Glomerular visceral epithelial cell (primary cell): ENCODE measurements around the gene NCK2.
"Not testable (repeated sequence)": the region's sequence is repeated elsewhere in the genome, so short reads cannot be mapped to it uniquely, and the experiment has no call there.

Source experiments
- DNase-seq: peaks from one replicate; pipeline ENCODE4 v3.0.0-alpha.2; 2016; ENCODE audit errors: extremely low spot score

Gene NCK2

DNA sequence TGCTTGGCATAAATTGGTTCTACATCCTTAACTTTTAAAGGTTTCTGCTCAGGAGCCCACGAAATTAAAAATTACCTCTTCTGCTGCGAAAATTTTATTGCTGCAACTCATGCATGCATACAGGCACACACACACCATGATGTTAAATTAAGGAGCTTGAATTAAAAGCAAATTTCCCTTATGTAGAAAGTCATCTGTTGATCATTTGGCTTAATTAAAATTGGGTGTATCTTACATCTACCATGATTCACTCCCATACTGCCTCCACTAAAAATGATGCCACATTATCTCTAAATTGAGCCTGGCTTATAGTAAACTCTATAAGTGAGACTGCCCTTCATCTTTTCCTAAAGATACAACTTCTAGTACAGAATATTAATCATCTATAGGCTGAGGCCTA lies 145.4 kb downstream of the NCK2 start:
- DNase-seq = no peak

GRCh38 chr2:105890856-105891255 lies 146.1 kb downstream of the NCK2 start:
- no peak for DNase-seq

GRCh38 chr2:105893011-105893995 lies 148.6 kb downstream of the NCK2 start:
- no peak for DNase-seq

DNA sequence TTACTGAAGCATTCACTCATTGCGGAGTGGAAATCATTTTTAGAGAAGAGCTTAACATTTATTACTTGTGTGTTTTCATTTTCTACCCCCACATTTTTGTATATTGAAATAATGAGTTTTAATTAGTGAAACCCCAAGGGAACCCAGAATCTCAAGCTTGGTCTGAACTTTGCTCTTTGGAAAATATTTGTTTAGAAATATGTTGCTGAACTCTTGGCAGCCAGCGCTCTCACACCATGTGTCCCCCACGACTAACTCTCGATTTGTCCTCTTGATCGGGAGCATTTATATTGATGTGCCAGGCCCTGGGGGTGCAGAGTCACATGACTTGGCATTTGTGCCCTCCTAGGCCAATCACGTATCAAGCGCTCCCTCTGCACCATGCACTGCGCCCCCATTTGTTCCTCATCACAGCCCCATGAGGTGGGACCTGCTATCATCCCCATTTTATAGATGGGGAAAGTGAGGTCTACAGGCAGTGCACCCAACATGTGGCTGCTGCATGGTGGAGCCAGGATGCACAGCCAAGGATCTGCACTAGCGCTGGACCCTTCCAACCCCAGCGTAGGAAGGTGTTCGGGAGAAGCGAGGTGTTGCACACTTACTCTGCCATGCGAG lies 149.7 kb downstream of the NCK2 start:
- no peak for DNase-seq

GRCh38 chr2:105895990-105896764 lies 151.5 kb downstream of the NCK2 start:
- no peak for DNase-seq

- no peak for DNase-seq
These were observed 152.1 kb downstream of the NCK2 start for GRCh38 chr2:105896765-105897163.

DNA sequence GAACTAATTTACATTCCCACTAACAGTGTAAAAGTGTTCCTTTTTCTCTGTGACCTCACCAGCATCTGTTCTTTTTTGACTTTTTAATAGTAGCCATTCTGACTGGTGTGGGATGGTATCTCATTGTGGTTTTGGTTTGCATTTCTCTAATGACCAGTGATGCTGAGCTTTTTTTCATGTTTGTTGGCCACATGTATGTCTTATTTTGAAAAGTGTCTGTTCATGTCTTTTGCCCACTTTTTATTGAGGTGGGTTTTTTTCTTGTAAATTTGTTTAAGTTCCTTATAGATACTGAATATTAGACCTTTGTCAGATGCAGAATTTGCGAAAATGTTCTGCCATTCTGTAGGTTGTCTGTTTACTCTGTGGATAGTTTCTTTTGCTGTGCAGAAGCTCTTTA lies 153.0 kb downstream of the NCK2 start:
- DNase-seq = not testable (repeated sequence)

- DNase-seq = no peak
These were observed 158.5 kb downstream of the NCK2 start for GRCh38 chr2:105903051-105903674.

GRCh38 chr2:105904938-105905337 lies 160.2 kb downstream of the NCK2 start:
- DNase-seq = no peak

DNA sequence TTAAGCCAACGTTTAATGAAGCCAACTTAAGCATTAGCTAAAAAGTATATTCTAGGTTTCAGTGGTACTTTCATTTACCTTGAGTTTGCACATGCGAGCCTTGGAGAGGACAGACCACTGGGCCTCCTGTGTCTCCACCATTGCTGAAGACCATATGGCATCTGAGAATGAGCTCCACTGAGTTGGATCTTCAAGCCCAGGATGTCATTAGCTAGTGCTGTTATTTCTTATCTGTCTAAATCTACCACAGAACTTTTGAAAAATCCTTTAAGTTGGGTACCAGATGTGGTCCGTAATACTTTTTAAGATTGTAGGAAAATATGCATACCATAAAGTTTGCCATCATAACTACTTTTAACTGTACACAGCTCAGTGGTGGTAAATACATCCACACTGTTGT lies 161.8 kb downstream of the NCK2 start:
- no peak for DNase-seq

GRCh38 chr2:105907184-105907583 lies 162.5 kb downstream of the NCK2 start:
- DNase-seq = no peak

DNA sequence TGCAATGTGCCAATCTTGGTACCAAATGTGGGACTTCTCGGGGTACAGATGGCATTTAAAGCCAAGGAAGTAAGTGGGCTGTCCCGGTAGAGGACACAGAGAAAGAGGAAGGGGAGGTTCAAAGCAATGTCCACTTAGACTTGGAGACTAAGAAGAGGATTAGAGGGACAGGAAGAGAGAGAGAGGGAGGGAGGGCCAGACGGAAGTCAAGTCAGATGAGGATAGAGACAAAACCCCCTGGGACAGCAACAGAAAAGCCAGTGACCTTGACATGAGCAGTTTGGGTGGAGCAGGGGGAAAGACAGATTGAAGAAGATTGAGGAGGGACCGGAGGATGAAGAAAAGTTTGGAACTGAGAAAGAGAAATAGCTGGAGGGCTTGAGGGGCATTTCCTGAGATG lies 164.5 kb downstream of the NCK2 start:
- no peak for DNase-seq

- no peak for DNase-seq
These were observed 166.0 kb downstream of the NCK2 start for GRCh38 chr2:105910497-105911238.

DNA sequence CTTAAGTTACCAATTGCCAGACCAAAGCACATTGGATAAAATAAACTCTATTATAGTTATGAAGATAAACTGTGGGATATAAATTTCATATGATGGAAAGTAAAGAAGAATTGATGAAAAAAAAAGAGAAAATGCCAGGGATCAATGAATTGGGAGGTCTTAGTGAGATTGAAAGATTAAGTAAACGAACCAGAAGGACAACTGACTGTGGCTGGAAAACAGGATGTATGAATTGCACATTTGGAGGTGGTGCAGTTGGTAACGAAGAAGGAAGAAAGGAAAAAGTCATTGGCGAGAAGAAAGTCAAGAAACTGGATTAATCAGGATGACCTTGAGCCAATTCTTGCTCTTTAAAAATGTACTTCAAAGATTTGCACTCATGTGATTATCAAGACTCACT lies 166.7 kb downstream of the NCK2 start:
- DNase-seq = no peak

- DNase-seq = no peak
These were observed 167.4 kb downstream of the NCK2 start for GRCh38 chr2:105912081-105912480.

DNA sequence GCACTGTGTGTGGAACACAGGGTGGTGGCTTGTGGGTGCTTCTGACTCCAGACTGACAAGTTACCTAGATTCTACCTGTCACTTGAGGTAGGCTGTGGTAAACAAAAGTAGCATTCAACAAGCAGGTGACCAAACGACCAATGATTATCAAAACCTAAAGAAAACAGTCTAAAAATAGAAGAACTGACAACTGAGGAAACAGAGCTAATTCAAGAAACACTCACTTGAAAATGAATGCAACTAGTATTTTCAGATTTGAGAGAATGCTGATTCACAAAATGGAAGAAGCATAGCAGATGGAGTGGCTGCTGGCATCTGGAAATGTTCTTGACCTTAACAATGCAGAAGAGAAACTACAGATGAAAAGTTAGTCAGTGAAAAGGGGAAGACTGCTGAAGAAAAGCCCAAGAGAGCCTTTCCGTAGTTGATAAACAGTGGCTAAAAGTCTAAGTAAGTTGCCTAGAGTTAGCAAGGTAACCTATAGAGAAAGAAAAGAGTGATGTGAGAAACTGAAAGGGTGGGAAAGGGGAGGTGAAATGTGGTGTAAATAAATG lies 170.4 kb downstream of the NCK2 start:
- no peak for DNase-seq

GRCh38 chr2:105917226-105917625 lies 172.5 kb downstream of the NCK2 start:
- DNase-seq = no peak

GRCh38 chr2:105917688-105918087 lies 173.0 kb downstream of the NCK2 start:
- DNase-seq = no peak

- no peak for DNase-seq
These were observed 174.6 kb downstream of the NCK2 start for GRCh38 chr2:105919191-105919811.

DNA sequence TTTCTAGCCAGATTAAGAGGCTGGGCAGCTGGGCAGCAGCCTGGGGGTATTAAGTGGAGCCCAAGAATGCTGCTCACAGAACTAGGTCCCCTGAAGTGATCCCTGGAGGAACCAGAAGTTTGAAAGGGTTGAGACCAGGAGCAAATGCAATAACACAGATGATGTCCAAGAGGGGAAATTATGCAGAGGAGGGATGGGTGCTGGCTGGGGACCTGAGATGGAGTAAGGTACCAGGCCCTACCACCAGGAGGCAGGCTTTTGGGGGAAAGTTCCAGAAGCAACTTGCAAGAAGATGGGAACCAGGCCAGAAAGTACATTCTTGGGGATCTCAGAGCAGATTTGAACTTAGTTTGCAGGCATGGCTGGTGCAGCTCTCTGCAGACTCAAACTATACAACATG lies 175.1 kb downstream of the NCK2 start:
- DNase-seq = peak; percentile 25
